Adrenal gland (tissue), 12 donors: Measurements from ENCODE around the gene THRB. TPM values are rescaled to one million over a fixed set of nuclear protein-coding genes. Genes with fewer than 3 reads are reported as not detected.

Experiments
- DNase-seq, 7 donors: peaks; one replicate each; pipeline ENCODE4 v3.0.0-alpha.2; 2019 to 2020
- H3K27ac ChIP-seq, 5 donors: fragments of 200-600 bp; sonication (generic) in 4 of 5; 1 replicate in 3 of 5; 2 replicates in 2 of 5; pipeline versions ENCODE4 v1.5.1 to v1.8.0; 2016 to 2020; ENCODE audit warnings: mild to moderate bottlenecking in 1 of 5
- H3K27me3 ChIP-seq: fragments of 200-600 bp; 2 replicates; pipeline ENCODE4 v1.8.0; 2021
- H3K36me3 ChIP-seq, 2 donors: fragments of 200-600 bp; replicated peaks in 1 of 2; 1 replicate in 1 of 2; 2 replicates in 1 of 2; pipeline versions ENCODE4 v1.5.1 to v1.8.0; 2018 to 2022
- H3K4me1 ChIP-seq, 2 donors: fragments of 200-600 bp; replicated peaks in 1 of 2; 1 replicate in 1 of 2; 2 replicates in 1 of 2; pipeline versions ENCODE4 v1.5.1 to v1.8.0; 2018 to 2021
- H3K4me3 ChIP-seq, 4 donors: fragments of 200-600 bp; sonication (generic) in 3 of 4; one replicate each; pipeline ENCODE4 v1.5.1; 2016 to 2018
- H3K9me3 ChIP-seq, 3 donors: fragments of 200-600 bp; sonication (generic) in 1 of 3; replicated peaks in 1 of 3; 1 replicate in 2 of 3; 2 replicates in 1 of 3; pipeline versions ENCODE4 v1.5.1 to v1.8.0; 2016 to 2021
- CTCF ChIP-seq, 6 experiments: fragments of 450-650 bp in 4 of 6; fragments of 200-600 bp in 2 of 6; sonication (generic) in 1 of 6; IDR thresholded peaks; 1 replicate in 5 of 6; 2 replicates in 1 of 6; pipeline versions ENCODE4 v1.5.1 to v1.8.0; 2016 to 2021; ENCODE audit warnings: antibody characterized with exemption in 6 of 6, mild to moderate bottlenecking in 2 of 6, moderate library complexity in 1 of 6
- POLR2A ChIP-seq, 2 donors: fragments of 450-650 bp; IDR thresholded peaks; one replicate each; pipeline ENCODE4 v1.6.1; 2017; ENCODE audit warnings: antibody characterized with exemption in 2 of 2, mild to moderate bottlenecking in 2 of 2, moderate library complexity in 1 of 2
- WGBS, 4 donors: extraction: QIAGEN DNeasy Blood & Tissue Kit in 2 of 4; methylation state at CpG; one replicate each; pipeline versions ENCODE4 v1.1.5 to v1.1.7; 2013 to 2017; 5-methylcytosine and 5-hydroxymethylcytosine counted together
- intact Hi-C, 2 donors: fragments of 100-400 bp; cut with DNase I; formaldehyde crosslinking; loops; one replicate each; pipeline versions ENCODE4 v1.14.1 to v1.15.0; 2022 to 2023
- polyA plus RNA-seq, 3 donors: library from polyadenylated mRNA; stranded (reverse); fragments of 200-250 nt in 2 of 3; fragments of 350-450 nt in 1 of 3; fragmentation: Illumina TruSeq in 1 of 3; extraction: RNeasy Lipid Tissue Mini Kit (QIAGEN cat#74804) in 1 of 3; gene quantifications; one replicate each; pipeline ENCODE4 v1.2.3, GENCODE V29; 2013 to 2014
- total RNA-seq, 9 donors: library from RNA; depleted of rRNA in 4 of 9; stranded (reverse); fragments of >200 nt in 4 of 9; fragments of 120-200 nt in 1 of 9; fragmentation: NEBNext Ultra II Directional in 1 of 9; extraction: Animal tissue kit (Norgen Biotek cat#: 25700) in 1 of 9; gene quantifications; one replicate each; pipeline versions ENCODE4 v1.1.0 to v1.2.4, GENCODE V29; 2013 to 2023
- donor health status: healthy with polysubstance abuse.
- donor health status: Bipolar disorder and iron deficiency.
- donor health status: DM: yes; HTN: yes; CAD: no.
- donor health status: DM: no; HTN: no; CAD: no.
- donor health status: DM: no; HTN: no; CAD: no.
- donor health status: DM: yes; HTN: yes; CAD: no.

The THRB gene
- total and polyA plus RNA-seq, 12 donors = 3.0 to 30.7 (median 13.5) TPM

- intact Hi-C loops = no loop called here
- H3K27me3 ChIP-seq = no peaks in the 10 kb centered on the region
- DNase-seq = no peak
- no peaks in the 10 kb centered on the region for H3K9me3 ChIP-seq
- H3K4me1 ChIP-seq = peaks cover 6 to 17% of the 10 kb centered on the region in 2 donors
- H3K36me3 ChIP-seq = no peaks in the 10 kb centered on the region
- no peak overlapping the region for H3K27ac ChIP-seq
- H3K4me3 ChIP-seq = no peak overlapping the region
- 43 to 48% (median 46%) methylated on average over 2 of the region's 2 CpGs for WGBS, 4 donors
- TF ChIP-seq POLR2A (IDR thresholded peaks at IDR 0.05) = no peak
- no peak for TF ChIP-seq CTCF (IDR thresholded peaks at IDR 0.05)
Observed at GRCh38 chr3:24401811-24402185, 92.9 kb downstream of the THRB start.

DNA sequence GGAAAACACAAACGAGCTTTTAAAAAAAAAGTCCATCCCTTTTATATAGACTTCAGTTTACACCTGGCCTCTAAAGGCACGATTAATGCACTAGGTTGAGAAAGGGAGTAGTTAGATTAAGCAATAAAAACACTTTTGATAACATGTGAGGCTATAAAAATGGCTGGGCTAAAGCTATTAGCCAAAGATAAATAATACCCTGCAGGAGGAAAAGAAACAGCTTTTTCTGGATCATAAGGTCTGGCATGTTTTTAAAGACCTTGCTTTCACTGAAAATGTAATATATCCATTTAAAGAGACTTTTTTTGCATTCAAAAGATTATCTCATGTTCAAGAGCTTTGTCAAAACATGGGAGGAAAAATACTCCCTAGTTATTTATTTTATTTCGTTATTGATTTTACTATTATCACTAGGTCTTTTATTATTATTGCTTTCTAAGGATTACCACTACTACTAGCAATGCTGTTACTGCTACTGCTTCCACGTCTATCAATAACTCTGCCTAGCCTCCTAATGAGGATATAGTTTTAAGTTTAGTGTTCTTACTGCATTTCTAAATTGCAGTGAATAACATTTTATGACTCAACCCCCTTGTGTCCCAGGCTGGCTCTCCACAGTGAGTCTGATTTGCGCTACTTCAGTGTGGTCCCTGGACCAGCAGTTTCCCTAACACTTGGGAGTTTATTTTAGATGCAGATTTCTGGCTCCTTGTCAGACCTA, 93.4 kb downstream of the THRB start:
- intact Hi-C loops = no loop called here
- 54 to 61% (median 58%) methylated on average over 5 of the region's 5 CpGs for WGBS, 4 donors
- Histone ChIP-seq H3K9me3 (no peaks in the 10 kb centered on the region), H3K27ac (no peak overlapping the region), H3K4me3 (no peak overlapping the region), H3K36me3 (no peaks in the 10 kb centered on the region), H3K27me3 (no peaks in the 10 kb centered on the region), H3K4me1 (peaks cover 6 to 17% of the 10 kb centered on the region in 2 donors)
- TF ChIP-seq POLR2A (IDR thresholded peaks at IDR 0.05) = no peak
- no peak for TF ChIP-seq CTCF (IDR thresholded peaks at IDR 0.05)
- peak in 1 of 7 donors; percentile 20 for DNase-seq

DNA sequence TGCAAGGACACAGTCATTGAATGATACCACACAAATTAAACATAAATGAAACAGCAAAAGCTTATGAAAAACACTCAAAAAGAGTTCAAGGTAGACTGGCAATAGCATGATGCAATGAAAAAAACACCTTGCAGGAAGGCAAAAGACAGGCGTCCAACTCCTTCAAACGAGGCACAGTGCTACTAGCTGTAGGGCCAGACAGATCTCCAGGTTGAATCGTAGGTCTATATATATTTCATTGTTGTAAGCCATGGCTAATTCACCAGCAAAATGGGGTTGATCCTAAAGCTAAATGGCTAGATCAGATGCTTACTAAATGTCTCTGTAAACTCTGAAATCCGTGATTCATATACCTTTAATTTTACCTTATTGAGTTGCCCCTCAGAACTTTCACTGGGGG, 94.2 kb downstream of the THRB start:
- Histone ChIP-seq H3K27me3 (no peaks in the 10 kb centered on the region), H3K4me3 (no peak overlapping the region), H3K4me1 (peaks cover 6 to 17% of the 10 kb centered on the region in 2 donors), H3K36me3 (no peaks in the 10 kb centered on the region), H3K27ac (no peak overlapping the region), H3K9me3 (no peaks in the 10 kb centered on the region)
- DNase-seq = no peak
- intact Hi-C loops = no loop called here
- TF ChIP-seq POLR2A (IDR thresholded peaks at IDR 0.05) (no peak), CTCF (IDR thresholded peaks at IDR 0.05) (no peak)
- 58 to 66% (median 64%) methylated on average over 4 of the region's 4 CpGs for WGBS, 4 donors

- intact Hi-C loops = no loop called here
- H3K27me3 ChIP-seq = no peaks in the 10 kb centered on the region
- peaks cover 6 to 17% of the 10 kb centered on the region in 2 donors for H3K4me1 ChIP-seq
- WGBS, 4 donors = 57 to 71% (median 64%) methylated on average over 2 of the region's 2 CpGs
- H3K4me3 ChIP-seq = no peak overlapping the region
- peaks cover 0 to 4% (median 0%) of the 10 kb centered on the region in 3 donors for H3K9me3 ChIP-seq
- H3K36me3 ChIP-seq = no peaks in the 10 kb centered on the region
- no peak for DNase-seq
- H3K27ac ChIP-seq = no peak overlapping the region
- TF ChIP-seq POLR2A (IDR thresholded peaks at IDR 0.05) (no peak), CTCF (IDR thresholded peaks at IDR 0.05) (no peak)
Observed at GRCh38 chr3:24400015-24400414, 94.6 kb downstream of the THRB start.
